ENCODE results near the gene LGSN.
"Not testable (repeated sequence)": the region's sequence is repeated elsewhere in the genome, so short reads cannot be mapped to it uniquely, and the experiment has no call there.

The LGSN gene

GRCh38 chr6:63306420-63306819, 13.4 kb downstream of the LGSN start:
- DNase-seq (ENCODE audit: low spot score), result no peak

- no peak for DNase-seq (ENCODE audit: low spot score)
Observed at GRCh38 chr6:63305277-63305676, 14.5 kb downstream of the LGSN start.

- no peak for DNase-seq (ENCODE audit: low spot score)
Observed at GRCh38 chr6:63303476-63303875, 16.3 kb downstream of the LGSN start.

- no peak for DNase-seq (ENCODE audit: low spot score)
Observed at GRCh38 chr6:63299667-63300066, 20.1 kb downstream of the LGSN start.

GRCh38 chr6:63295553-63296194, 24.1 kb downstream of the LGSN start:
- DNase-seq (ENCODE audit: low spot score), result no peak

- no peak for DNase-seq (ENCODE audit: low spot score)
Observed at GRCh38 chr6:63290492-63291058, 29.2 kb downstream of the LGSN start.

GRCh38 chr6:63289269-63289872, 30.4 kb downstream of the LGSN start:
- no peak for DNase-seq (ENCODE audit: low spot score)

GRCh38 chr6:63280639-63281180, 39.1 kb downstream of the LGSN start:
- DNase-seq (ENCODE audit: low spot score), result no peak

- DNase-seq (ENCODE audit: low spot score), result no peak
Observed at GRCh38 chr6:63278916-63279315, 40.9 kb downstream of the LGSN start.

- DNase-seq (ENCODE audit: low spot score), result no peak
Observed at GRCh38 chr6:63275953-63276352, 43.8 kb downstream of the LGSN start.

- DNase-seq (ENCODE audit: low spot score), result not testable (repeated sequence)
Observed at GRCh38 chr6:63274795-63275430, 44.9 kb downstream of the LGSN start.

GRCh38 chr6:63272397-63272796, 47.4 kb downstream of the LGSN start:
- DNase-seq (ENCODE audit: low spot score), result no peak

GRCh38 chr6:63269470-63269869, 50.3 kb downstream of the LGSN start:
- no peak for DNase-seq (ENCODE audit: low spot score)

- DNase-seq (ENCODE audit: low spot score), result no peak
Observed at GRCh38 chr6:63268574-63268973, 51.2 kb downstream of the LGSN start.

GRCh38 chr6:63267828-63268227, 52.0 kb downstream of the LGSN start:
- DNase-seq (ENCODE audit: low spot score), result no peak

- no peak for DNase-seq (ENCODE audit: low spot score)
Observed at GRCh38 chr6:63267046-63267445, 52.7 kb downstream of the LGSN start.

- DNase-seq (ENCODE audit: low spot score), result no peak
Observed at GRCh38 chr6:63263444-63263843, 56.3 kb downstream of the LGSN start.

GRCh38 chr6:63261820-63262219, 58.0 kb downstream of the LGSN start:
- DNase-seq (ENCODE audit: low spot score), result no peak

- no peak for DNase-seq (ENCODE audit: low spot score)
Observed at GRCh38 chr6:63259153-63259552, 60.6 kb downstream of the LGSN start.

- no peak for DNase-seq (ENCODE audit: low spot score)
Observed at GRCh38 chr6:63249875-63250482, 69.8 kb downstream of the LGSN start.

- no peak for DNase-seq (ENCODE audit: low spot score)
Observed at GRCh38 chr6:63246581-63246980, 73.2 kb downstream of the LGSN start.

- DNase-seq (ENCODE audit: low spot score), result no peak
Observed at GRCh38 chr6:63245909-63246308, 73.9 kb downstream of the LGSN start.

GRCh38 chr6:63245420-63245819, 74.4 kb downstream of the LGSN start:
- no peak for DNase-seq (ENCODE audit: low spot score)
